Activated CD4-positive, alpha-beta T cell treated with anti-CD3 and anti-CD28 coated beads, Interleukin-2, amount 10 ng/mL, durations not matched to agents 24 days and 14 days (primary cell): ENCODE results near the gene SPDYE3. TPM values are rescaled to one million over a fixed set of nuclear protein-coding genes. Genes with fewer than 3 reads are reported as not detected.
"Not testable (repeated sequence)": the region's sequence is repeated elsewhere in the genome, so short reads cannot be mapped to it uniquely, and the experiment has no call there.

Experiments used
- DNase-seq: peaks from one replicate; pipeline ENCODE4 v3.0.0; 2022
- H3K27ac Mint-ChIP-seq: one replicate; pipeline ENCODE4 v1.8.0; 2022; ENCODE audit warnings: mild to moderate bottlenecking, mixed read lengths
- H3K27me3 Mint-ChIP-seq: one replicate; pipeline ENCODE4 v1.8.0; 2022; ENCODE audit warnings: mixed read lengths
- H3K36me3 Mint-ChIP-seq: one replicate; pipeline ENCODE4 v1.8.0; 2022; ENCODE audit warnings: low read depth, mild to moderate bottlenecking, mixed read lengths
- H3K4me1 Mint-ChIP-seq: one replicate; pipeline ENCODE4 v1.8.0; 2021; ENCODE audit warnings: mixed read lengths
- H3K4me3 Mint-ChIP-seq: one replicate; pipeline ENCODE4 v1.8.0; 2022; ENCODE audit warnings: mild to moderate bottlenecking, moderate library complexity, mixed read lengths
- H3K9me3 Mint-ChIP-seq: one replicate; pipeline ENCODE4 v1.8.0; 2021; ENCODE audit warnings: mixed read lengths
- intact Hi-C: fragments of 100-400 bp; cut with micrococcal nuclease; formaldehyde crosslinking; loops from one replicate; pipeline ENCODE4 v1.15.1; 2023
- total RNA-seq: library from RNA; stranded (reverse); gene quantifications from 2 replicates; pipeline ENCODE4 v1.2.3, GENCODE V29; 2022

Gene SPDYE3
- total RNA-seq, 1 donor from 2014 or later: not detected

DNA sequence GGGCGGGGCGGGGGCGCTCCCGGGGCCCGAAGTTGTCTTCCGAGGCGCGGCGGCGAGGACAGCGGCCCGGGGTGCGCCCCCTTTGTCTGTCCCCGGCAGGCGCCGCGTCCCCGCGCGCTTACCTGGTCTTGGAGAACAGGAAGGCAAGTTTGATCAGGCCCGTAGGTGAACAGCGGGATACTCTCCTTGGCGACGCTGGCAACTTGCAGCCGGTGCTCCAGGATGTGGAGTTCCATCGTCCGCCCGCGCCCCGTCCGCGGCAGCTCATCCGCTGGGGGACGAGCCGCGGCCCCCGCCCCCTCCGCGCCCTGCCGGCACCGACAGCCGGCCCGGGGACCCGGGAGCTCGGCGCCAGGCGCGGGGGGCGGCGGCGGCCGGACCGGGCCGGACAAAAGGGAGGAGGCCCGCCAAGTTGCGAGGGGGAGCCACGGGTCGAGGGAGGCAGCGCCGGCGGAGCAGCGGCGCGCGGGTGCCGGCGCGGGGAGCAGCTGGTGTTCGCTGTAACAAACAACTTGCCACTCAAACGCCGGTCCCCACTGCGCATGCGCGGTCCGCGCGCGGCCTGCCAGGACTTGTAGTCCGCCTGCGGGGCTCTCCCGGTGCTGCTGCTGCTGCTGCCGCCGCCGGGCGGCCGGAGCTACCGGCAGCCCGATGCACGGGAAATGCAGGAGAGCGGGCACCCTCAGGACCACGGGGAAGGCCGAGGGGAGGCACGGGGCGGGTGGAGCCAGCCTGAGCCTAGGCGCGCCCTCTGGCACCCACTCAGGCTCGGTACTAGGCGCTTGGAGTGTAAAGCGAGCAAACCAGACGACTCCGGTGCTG, 35.6 kb upstream of the SPDYE3 start:
- intact Hi-C loops: no loop called here
- peak overlapping the region; percentile 77 for H3K4me3 Mint-ChIP-seq
- H3K27ac Mint-ChIP-seq: peak overlapping the region; percentile 51
- H3K36me3 Mint-ChIP-seq: peaks cover 5% of the 10 kb centered on the region
- peaks cover 20% of the 10 kb centered on the region for H3K4me1 Mint-ChIP-seq
- H3K9me3 Mint-ChIP-seq: no peaks in the 10 kb centered on the region
- DNase-seq: peak; percentile 99
- H3K27me3 Mint-ChIP-seq: no peaks in the 10 kb centered on the region

DNA sequence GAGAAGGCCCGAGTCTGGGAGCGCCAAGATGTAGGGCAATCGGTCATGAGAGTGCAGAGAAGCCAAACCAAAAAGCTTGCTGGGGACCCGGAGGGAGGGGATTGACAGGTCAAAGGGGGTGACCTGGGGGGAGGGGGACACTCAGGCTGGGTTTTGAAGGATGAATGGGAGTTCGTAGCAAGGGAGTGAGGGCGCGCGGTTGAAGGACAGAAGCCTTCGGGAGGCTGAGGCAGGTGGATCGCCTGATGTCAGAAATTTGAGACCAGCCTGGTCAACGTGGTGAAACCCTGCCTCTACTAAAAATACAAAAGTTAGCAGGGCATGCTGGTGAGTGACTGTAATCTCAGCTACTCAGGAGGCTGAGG, 35.0 kb upstream of the SPDYE3 start:
- H3K27me3 Mint-ChIP-seq, intact Hi-C loops, DNase-seq, H3K36me3 Mint-ChIP-seq, H3K9me3 Mint-ChIP-seq: not testable (repeated sequence)
- peak overlapping the region; percentile 48 for H3K27ac Mint-ChIP-seq
- H3K4me1 Mint-ChIP-seq: peaks cover 20% of the 10 kb centered on the region
- peak overlapping the region; percentile 77 for H3K4me3 Mint-ChIP-seq

- Mint-ChIP-seq H3K4me1 (peaks cover 17% of the 10 kb centered on the region), H3K36me3 (peaks cover 7% of the 10 kb centered on the region), H3K27me3 (no peaks in the 10 kb centered on the region), H3K27ac (no peak overlapping the region), H3K4me3 (no peak overlapping the region), H3K9me3 (no peaks in the 10 kb centered on the region)
- no peak for DNase-seq
- intact Hi-C loops: no loop called here
Observed at GRCh38 chr7:100275120-100275519, 32.4 kb upstream of the SPDYE3 start.

- H3K36me3 Mint-ChIP-seq, H3K9me3 Mint-ChIP-seq, intact Hi-C loops: not testable (repeated sequence)
Observed at GRCh38 chr7:100276126-100276525, 31.4 kb upstream of the SPDYE3 start.

GRCh38 chr7:100282069-100282608, 25.4 kb upstream of the SPDYE3 start:
- H3K36me3 Mint-ChIP-seq, DNase-seq, H3K27me3 Mint-ChIP-seq, H3K27ac Mint-ChIP-seq, H3K9me3 Mint-ChIP-seq, H3K4me3 Mint-ChIP-seq, intact Hi-C loops, H3K4me1 Mint-ChIP-seq: not testable (repeated sequence)

More at GRCh38 chr7:100276126-100276525, 31.4 kb upstream of the SPDYE3 start:
- not testable (repeated sequence) for H3K27me3 Mint-ChIP-seq, H3K27ac Mint-ChIP-seq, H3K4me3 Mint-ChIP-seq, DNase-seq
- peaks cover 11% of the 10 kb centered on the region for H3K4me1 Mint-ChIP-seq

DNA sequence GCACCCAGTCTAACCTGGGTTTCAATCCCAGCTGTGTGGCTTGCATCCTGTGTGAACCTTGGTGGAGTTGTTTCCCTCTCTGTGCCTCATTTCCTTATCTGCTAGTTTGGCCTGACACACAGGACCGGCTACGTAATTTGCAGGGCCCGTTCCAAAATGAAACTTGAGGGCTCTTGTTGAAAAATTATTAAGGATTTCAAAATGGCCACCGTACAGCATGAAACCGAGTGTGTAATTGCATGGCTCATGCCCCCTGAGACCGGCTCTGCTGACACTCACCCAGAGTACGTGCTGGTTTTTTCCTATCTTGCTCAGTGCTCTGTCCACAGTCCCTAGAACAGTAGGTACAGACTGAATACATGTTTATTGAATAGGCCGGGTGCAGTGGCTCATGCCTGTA, 24.4 kb upstream of the SPDYE3 start:
- H3K27me3 Mint-ChIP-seq, DNase-seq, H3K4me1 Mint-ChIP-seq, H3K36me3 Mint-ChIP-seq, H3K27ac Mint-ChIP-seq, H3K9me3 Mint-ChIP-seq, intact Hi-C loops, H3K4me3 Mint-ChIP-seq: not testable (repeated sequence)

- intact Hi-C loops, H3K36me3 Mint-ChIP-seq, H3K4me1 Mint-ChIP-seq, DNase-seq, H3K27ac Mint-ChIP-seq, H3K27me3 Mint-ChIP-seq, H3K4me3 Mint-ChIP-seq, H3K9me3 Mint-ChIP-seq: not testable (repeated sequence)
Observed at GRCh38 chr7:100287191-100287969, 20.1 kb upstream of the SPDYE3 start.

- H3K9me3 Mint-ChIP-seq, H3K4me1 Mint-ChIP-seq, H3K36me3 Mint-ChIP-seq, H3K27me3 Mint-ChIP-seq, H3K27ac Mint-ChIP-seq, H3K4me3 Mint-ChIP-seq, intact Hi-C loops, DNase-seq: not testable (repeated sequence)
Observed at GRCh38 chr7:100288258-100288657, 19.2 kb upstream of the SPDYE3 start.

GRCh38 chr7:100292162-100292561, 15.3 kb upstream of the SPDYE3 start:
- H3K27me3 Mint-ChIP-seq, H3K4me1 Mint-ChIP-seq, H3K9me3 Mint-ChIP-seq, H3K36me3 Mint-ChIP-seq, intact Hi-C loops, H3K4me3 Mint-ChIP-seq, H3K27ac Mint-ChIP-seq, DNase-seq: not testable (repeated sequence)

DNA sequence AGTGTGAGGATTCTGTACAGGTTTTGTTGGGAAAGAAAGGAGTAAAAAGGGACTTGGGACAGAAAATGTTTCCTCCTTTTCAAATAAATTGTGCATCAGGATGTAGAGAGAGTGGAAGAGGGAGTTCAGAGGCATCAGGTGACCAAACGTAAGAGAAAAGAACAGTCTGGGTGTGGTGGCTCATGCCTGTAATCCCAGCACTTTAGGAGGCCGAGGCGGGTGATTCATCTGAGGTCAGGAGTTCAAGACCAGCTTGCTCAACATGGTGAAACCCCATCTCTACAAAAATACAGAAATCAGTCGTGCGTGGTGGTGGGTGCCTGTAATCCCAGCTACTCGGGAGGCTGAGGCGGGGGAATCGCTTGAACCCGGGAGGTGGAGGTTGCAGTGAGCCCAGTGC, 12.2 kb upstream of the SPDYE3 start:
- H3K27ac Mint-ChIP-seq, H3K27me3 Mint-ChIP-seq, DNase-seq, H3K9me3 Mint-ChIP-seq, intact Hi-C loops, H3K36me3 Mint-ChIP-seq, H3K4me3 Mint-ChIP-seq, H3K4me1 Mint-ChIP-seq: not testable (repeated sequence)

- H3K36me3 Mint-ChIP-seq, H3K27ac Mint-ChIP-seq, H3K27me3 Mint-ChIP-seq, DNase-seq, H3K4me1 Mint-ChIP-seq, H3K9me3 Mint-ChIP-seq, intact Hi-C loops, H3K4me3 Mint-ChIP-seq: not testable (repeated sequence)
Observed at GRCh38 chr7:100297852-100298631, 9.5 kb upstream of the SPDYE3 start.

- H3K9me3 Mint-ChIP-seq, H3K4me1 Mint-ChIP-seq, H3K36me3 Mint-ChIP-seq, DNase-seq, H3K27me3 Mint-ChIP-seq, intact Hi-C loops, H3K27ac Mint-ChIP-seq, H3K4me3 Mint-ChIP-seq: not testable (repeated sequence)
Observed at GRCh38 chr7:100298632-100298895, 8.9 kb upstream of the SPDYE3 start.

DNA sequence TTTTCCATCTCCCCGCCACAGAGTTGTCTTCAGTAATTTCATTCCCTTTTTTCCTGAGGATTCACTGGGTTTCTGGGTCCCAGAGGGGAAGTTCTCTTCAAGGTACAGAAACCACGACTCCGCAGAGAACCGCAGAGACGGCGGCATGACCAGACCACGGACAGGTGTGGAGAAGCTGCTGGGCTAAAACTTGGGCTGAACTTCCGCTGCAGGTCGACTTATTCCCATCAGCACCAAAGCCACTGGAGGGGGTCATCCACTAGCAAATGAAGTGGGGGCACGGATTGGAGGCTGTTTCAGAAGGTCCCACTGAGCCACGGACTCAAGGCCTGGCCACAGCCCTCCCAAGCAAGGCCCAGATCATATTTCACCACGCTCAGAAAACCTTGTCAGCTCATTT, 3.0 kb upstream of the SPDYE3 start:
- intact Hi-C loops, H3K36me3 Mint-ChIP-seq, H3K4me1 Mint-ChIP-seq, DNase-seq, H3K4me3 Mint-ChIP-seq, H3K27ac Mint-ChIP-seq, H3K9me3 Mint-ChIP-seq, H3K27me3 Mint-ChIP-seq: not testable (repeated sequence)

DNA sequence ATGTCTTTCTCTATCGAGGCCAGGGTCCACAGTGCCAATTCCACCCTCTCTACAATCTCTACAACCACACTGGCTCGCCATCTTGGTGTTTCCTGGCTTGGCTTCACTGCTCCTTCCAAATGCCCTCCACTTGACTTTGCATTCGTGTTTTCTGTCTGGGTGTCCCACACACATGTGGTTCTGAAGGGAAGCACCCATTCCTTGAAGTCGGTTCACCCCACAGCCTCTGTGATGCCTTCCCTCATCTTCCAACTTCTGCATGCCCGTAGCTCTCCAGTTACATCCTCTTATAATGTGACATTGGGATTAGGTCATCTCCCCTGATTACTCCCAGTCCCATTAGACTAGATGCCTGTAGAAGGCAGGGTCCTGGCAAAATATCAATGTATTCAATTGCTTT, 10.8 kb downstream of the SPDYE3 start:
- intact Hi-C loops, H3K27ac Mint-ChIP-seq, H3K9me3 Mint-ChIP-seq, H3K27me3 Mint-ChIP-seq, H3K4me1 Mint-ChIP-seq: not testable (repeated sequence)
- Mint-ChIP-seq H3K36me3 (peaks cover 22% of the 10 kb centered on the region), H3K4me3 (peak overlapping the region; percentile 66)
- peak; percentile 52 for DNase-seq
